ENCODE data around the gene EPN3.

Gene EPN3

GRCh38 chr17:50558581-50558940 lies 26.0 kb downstream of the EPN3 start:
- peaks cover 7% of the 10 kb centered on the region for H3K27me3 Mint-ChIP-seq

DNA sequence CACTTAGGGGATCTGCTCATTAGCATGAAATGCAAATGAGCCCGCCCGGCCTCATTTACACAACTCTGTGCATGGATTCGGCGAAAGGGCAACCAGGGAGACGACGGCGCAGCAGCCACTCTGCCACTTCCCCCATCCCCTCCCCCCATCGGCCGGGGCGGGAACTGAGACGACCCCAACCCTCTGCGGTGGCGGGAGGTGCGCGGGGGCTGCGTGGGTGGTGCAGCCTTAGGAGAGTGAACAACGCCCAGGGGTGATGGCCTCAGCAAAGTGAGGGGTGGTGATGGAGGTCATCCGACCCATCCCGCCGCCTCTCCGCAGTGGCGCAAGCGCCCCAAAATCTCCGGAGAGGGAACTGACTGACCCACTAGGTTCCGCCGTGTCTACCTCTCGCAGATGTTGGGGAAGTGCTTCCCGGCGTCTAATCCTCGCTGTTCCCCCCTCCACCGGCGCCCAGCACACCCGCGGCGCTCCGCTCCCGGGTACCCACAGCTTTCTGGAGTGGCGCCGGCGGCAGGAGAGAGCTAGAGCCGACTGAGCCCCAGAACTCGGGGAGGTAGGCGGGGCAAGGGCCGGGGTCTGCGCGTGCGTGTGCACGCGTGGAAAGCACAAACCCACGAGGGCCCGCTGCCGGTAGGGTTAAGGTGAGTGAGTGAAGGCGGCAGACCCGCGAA lies 26.5 kb downstream of the EPN3 start:
- peaks cover 9% of the 10 kb centered on the region for H3K36me3 Mint-ChIP-seq
- H3K27ac Mint-ChIP-seq = no peak overlapping the region
- peak overlapping the region; percentile 85 for H3K4me3 Mint-ChIP-seq
- no peak for ATAC-seq (ENCODE audit: low read depth)
- no peak for DNase-seq (ENCODE audit: low spot score in 2 of 2)
- peaks cover 10% of the 10 kb centered on the region for H3K27me3 Mint-ChIP-seq
- H3K4me1 Mint-ChIP-seq = peaks cover 17% of the 10 kb centered on the region
- H3K9me3 Mint-ChIP-seq = no peaks in the 10 kb centered on the region

More at GRCh38 chr17:50558581-50558940, 26.0 kb downstream of the EPN3 start:
- DNase-seq (ENCODE audit: low spot score in 2 of 2) (no peak), ATAC-seq (ENCODE audit: low read depth) (no peak)
- Mint-ChIP-seq H3K4me3 (peak overlapping the region; percentile 85), H3K9me3 (no peaks in the 10 kb centered on the region), H3K4me1 (peaks cover 16% of the 10 kb centered on the region), H3K36me3 (peaks cover 9% of the 10 kb centered on the region), H3K27ac (no peak overlapping the region)

GRCh38 chr17:50559674-50560184 lies 27.2 kb downstream of the EPN3 start:
- Mint-ChIP-seq H3K4me3 (peak overlapping the region; percentile 85), H3K9me3 (no peaks in the 10 kb centered on the region), H3K27ac (no peak overlapping the region), H3K36me3 (peaks cover 6% of the 10 kb centered on the region), H3K27me3 (peaks cover 11% of the 10 kb centered on the region), H3K4me1 (peaks cover 17% of the 10 kb centered on the region)
- DNase-seq (ENCODE audit: low spot score in 2 of 2) = no peak
- no peak for ATAC-seq (ENCODE audit: low read depth)

GRCh38 chr17:50560185-50560824 lies 27.8 kb downstream of the EPN3 start, which contains the start of gene CACNA1G:
Gene CACNA1G (plus strand): TSS chr17:50560715. CDS start chr17:50561460, 745 bp downstream.
- peak within 1 kb of the TSS; percentile 85 for H3K4me3 Mint-ChIP-seq
- ATAC-seq (ENCODE audit: low read depth) = peak; percentile 86
- H3K36me3 Mint-ChIP-seq = peaks cover 1% of the 10 kb centered on the region
- no peaks in the 10 kb centered on the region for H3K9me3 Mint-ChIP-seq
- peaks cover 19% of the 10 kb centered on the region for H3K4me1 Mint-ChIP-seq
- peaks cover 14% of the 10 kb centered on the region for H3K27me3 Mint-ChIP-seq
- H3K27ac Mint-ChIP-seq = no peak within 1 kb of the TSS
- peak; percentile 84 to 86 for DNase-seq (ENCODE audit: low spot score in 2 of 2)

GRCh38 chr17:50560931-50561745 lies 28.6 kb downstream of the EPN3 start:
- Mint-ChIP-seq H3K4me1 (peaks cover 23% of the 10 kb centered on the region), H3K4me3 (peak overlapping the region; percentile 37), H3K27me3 (peaks cover 17% of the 10 kb centered on the region), H3K27ac (no peak overlapping the region), H3K9me3 (no peaks in the 10 kb centered on the region), H3K36me3 (no peaks in the 10 kb centered on the region)
- no peak for DNase-seq (ENCODE audit: low spot score in 2 of 2)
- peak; percentile 33 for ATAC-seq (ENCODE audit: low read depth)

- ATAC-seq (ENCODE audit: low read depth) (no peak), DNase-seq (ENCODE audit: low spot score in 2 of 2) (no peak)
- Mint-ChIP-seq H3K4me3 (peak overlapping the region; percentile 24), H3K27ac (no peak overlapping the region), H3K27me3 (peaks cover 21% of the 10 kb centered on the region), H3K36me3 (no peaks in the 10 kb centered on the region), H3K9me3 (no peaks in the 10 kb centered on the region), H3K4me1 (peaks cover 23% of the 10 kb centered on the region)
Observed at GRCh38 chr17:50561746-50562141, 29.2 kb downstream of the EPN3 start.

DNA sequence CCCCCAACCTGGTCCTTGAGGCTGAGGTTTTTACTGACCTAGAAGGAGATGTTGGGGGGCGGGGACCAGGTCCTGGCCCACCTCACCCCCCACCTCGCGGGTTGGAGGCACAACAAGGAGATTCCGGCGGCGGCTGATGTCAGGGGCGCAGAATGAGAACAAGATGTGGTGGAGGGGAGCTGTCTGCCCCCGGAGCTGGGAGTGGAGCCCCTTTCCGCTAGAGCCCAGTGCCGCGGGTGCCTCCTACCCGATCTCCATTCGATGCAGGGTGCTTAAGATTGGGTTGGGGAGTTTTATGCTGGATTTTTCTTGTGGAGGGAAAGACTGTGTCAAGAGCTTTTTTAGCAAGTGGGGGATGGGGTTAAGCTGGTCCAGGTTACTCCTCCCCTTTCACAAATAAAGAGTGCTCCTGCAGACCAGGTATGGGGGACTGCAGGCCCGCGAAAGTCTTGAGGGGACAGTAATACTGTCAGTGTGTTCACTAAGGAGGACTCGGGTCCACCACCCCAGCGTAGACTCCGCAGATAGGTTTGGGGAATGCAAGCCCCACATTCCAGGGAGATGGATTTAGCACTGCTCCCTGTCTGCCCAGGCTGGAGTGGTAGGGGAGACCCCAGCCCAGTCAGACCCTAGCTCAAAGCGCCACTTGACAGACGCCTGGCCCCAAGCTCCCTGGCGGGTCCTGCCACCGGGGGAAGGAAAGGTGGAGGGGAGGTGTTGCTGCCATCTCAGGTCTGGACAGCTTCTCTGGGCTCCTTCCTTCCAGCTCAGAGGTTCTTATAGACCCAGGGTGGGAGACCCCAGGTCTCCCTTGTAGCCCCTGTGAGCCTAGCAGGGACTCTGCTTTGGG lies 29.9 kb downstream of the EPN3 start:
- Mint-ChIP-seq H3K4me3 (peak overlapping the region; percentile 71), H3K27me3 (peaks cover 25% of the 10 kb centered on the region), H3K36me3 (no peaks in the 10 kb centered on the region), H3K27ac (no peak overlapping the region), H3K4me1 (peaks cover 23% of the 10 kb centered on the region), H3K9me3 (no peaks in the 10 kb centered on the region)
- DNase-seq (ENCODE audit: low spot score in 2 of 2) (no peak), ATAC-seq (ENCODE audit: low read depth) (no peak)

DNA sequence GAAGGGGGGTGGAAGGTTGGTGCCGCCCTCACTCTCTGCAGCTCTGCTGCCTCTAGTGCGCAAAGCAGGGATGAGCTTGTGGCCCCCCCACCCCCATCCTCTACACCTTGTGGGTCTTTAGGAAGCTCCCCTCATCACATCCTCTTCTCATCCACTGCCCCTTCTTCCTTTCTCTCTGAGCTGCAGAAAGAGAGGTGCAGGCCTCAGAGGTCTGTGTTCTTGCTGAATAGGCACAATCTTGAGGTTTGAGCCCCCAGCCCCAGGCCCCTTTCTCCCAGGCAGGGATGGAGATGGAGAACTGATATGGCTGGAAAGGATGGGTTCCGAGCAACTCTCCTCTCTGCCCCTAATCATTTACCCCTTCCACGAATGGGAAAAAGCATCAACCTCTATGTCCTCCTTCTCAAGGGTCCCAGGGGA lies 30.6 kb downstream of the EPN3 start:
- no peak overlapping the region for H3K27ac Mint-ChIP-seq
- H3K4me1 Mint-ChIP-seq = peaks cover 23% of the 10 kb centered on the region
- peak; percentile 11 for ATAC-seq (ENCODE audit: low read depth)
- peaks cover 30% of the 10 kb centered on the region for H3K27me3 Mint-ChIP-seq
- H3K9me3 Mint-ChIP-seq = no peaks in the 10 kb centered on the region
- no peak for DNase-seq (ENCODE audit: low spot score in 2 of 2)
- H3K4me3 Mint-ChIP-seq = no peak overlapping the region
- H3K36me3 Mint-ChIP-seq = no peaks in the 10 kb centered on the region

DNA sequence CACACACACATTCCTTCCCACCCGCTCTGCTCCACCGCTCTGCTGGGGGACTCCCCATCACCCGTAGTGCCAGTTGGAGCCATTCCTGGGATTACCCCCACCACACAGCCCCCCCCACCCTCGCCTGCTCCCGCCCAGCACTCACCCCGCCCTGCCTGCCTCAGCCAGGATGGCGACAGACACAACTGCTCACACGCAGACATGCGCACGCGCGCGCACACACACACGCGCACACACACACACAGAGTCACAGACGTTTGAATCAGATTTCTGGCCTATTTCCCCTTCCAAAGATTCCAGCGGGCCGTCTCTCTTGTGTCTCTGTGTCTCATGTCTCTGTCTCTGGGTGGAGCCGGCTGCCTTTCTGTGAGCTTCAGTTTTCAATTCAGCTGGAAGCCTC lies 32.4 kb downstream of the EPN3 start:
- DNase-seq (ENCODE audit: low spot score in 2 of 2) (no peak), ATAC-seq (ENCODE audit: low read depth) (no peak)
- Mint-ChIP-seq H3K9me3 (no peaks in the 10 kb centered on the region), H3K27ac (peak overlapping the region; percentile 39), H3K4me3 (no peak overlapping the region), H3K36me3 (no peaks in the 10 kb centered on the region), H3K4me1 (peaks cover 19% of the 10 kb centered on the region), H3K27me3 (peaks cover 29% of the 10 kb centered on the region)

DNA sequence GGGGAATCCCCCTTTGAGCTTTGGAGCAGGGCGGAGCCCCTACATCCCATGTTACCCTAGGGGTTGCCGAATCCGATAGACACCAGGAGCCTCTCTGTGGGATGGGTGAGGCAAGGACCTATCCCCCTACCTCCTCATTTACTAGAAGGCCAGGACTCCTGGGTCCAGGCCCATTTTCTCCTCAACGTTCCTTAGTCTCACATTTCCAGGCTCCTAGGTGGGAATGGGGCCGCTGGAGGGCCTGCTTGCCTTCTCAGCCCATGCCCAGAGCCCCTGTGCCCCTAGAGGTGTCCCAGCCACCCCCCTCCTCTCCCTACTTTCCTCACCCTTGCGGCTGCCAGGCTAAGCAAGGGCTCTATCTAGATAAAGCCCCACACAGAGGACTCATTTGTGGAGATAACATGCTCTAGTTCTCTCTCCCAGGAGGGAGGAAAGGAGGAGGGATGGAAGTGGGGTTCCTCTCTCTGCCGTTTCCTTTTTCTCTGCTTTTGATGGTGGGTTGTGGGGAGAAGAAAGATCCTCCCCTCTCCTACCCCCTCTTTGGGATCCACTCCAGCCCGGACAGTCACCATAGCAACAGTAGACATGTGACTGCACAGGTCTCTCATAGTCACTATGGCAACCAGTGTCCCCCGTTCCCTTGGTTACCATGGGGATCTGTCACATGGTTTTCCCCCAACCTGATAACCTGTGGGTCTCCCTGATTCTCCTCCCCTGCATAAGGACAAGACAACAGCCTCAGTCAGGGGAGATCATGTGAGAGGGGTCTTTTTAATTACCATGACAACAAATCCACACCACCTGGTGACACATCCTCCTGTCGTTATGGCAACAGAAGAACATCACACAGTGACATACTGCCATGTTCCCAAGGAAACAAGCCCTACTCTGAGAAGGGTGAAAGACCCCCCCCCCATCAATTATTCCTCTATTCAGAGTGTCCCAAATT lies 33.1 kb downstream of the EPN3 start:
- no peaks in the 10 kb centered on the region for H3K36me3 Mint-ChIP-seq
- peaks cover 16% of the 10 kb centered on the region for H3K4me1 Mint-ChIP-seq
- peaks cover 35% of the 10 kb centered on the region for H3K27me3 Mint-ChIP-seq
- ATAC-seq (ENCODE audit: low read depth) = peak; percentile 57
- no peak overlapping the region for H3K4me3 Mint-ChIP-seq
- peak overlapping the region; percentile 88 for H3K27ac Mint-ChIP-seq
- no peak for DNase-seq (ENCODE audit: low spot score in 2 of 2)
- H3K9me3 Mint-ChIP-seq = no peaks in the 10 kb centered on the region

- Mint-ChIP-seq H3K27ac (peak overlapping the region; percentile 88), H3K4me3 (no peak overlapping the region), H3K4me1 (peaks cover 16% of the 10 kb centered on the region), H3K36me3 (no peaks in the 10 kb centered on the region), H3K27me3 (peaks cover 44% of the 10 kb centered on the region), H3K9me3 (no peaks in the 10 kb centered on the region)
- DNase-seq (ENCODE audit: low spot score in 2 of 2) (no peak), ATAC-seq (ENCODE audit: low read depth) (no peak)
Observed at GRCh38 chr17:50566886-50567285, 34.4 kb downstream of the EPN3 start.

- no peaks in the 10 kb centered on the region for H3K9me3 Mint-ChIP-seq
- H3K4me1 Mint-ChIP-seq = peaks cover 11% of the 10 kb centered on the region
- DNase-seq (ENCODE audit: low spot score in 2 of 2) (no peak), ATAC-seq (ENCODE audit: low read depth) (no peak)
- no peak overlapping the region for H3K27ac Mint-ChIP-seq
- H3K4me3 Mint-ChIP-seq = no peak overlapping the region
- peaks cover 41% of the 10 kb centered on the region for H3K27me3 Mint-ChIP-seq
- no peaks in the 10 kb centered on the region for H3K36me3 Mint-ChIP-seq
Observed at GRCh38 chr17:50568659-50569058, 36.1 kb downstream of the EPN3 start.
